HG02840 (cell line): ENCODE measurements around the gene RREB1.

Experiments
- ATAC-seq: cut with Tn5 transposase; IDR thresholded peaks from one replicate; pipeline ENCODE4 v1.9.1; 2021; ENCODE audit warnings: mild to moderate bottlenecking, moderate library complexity, moderate number of reproducible peaks; ENCODE audit not compliant: unreplicated experiment, low FRiP score

RREB1 gene

DNA sequence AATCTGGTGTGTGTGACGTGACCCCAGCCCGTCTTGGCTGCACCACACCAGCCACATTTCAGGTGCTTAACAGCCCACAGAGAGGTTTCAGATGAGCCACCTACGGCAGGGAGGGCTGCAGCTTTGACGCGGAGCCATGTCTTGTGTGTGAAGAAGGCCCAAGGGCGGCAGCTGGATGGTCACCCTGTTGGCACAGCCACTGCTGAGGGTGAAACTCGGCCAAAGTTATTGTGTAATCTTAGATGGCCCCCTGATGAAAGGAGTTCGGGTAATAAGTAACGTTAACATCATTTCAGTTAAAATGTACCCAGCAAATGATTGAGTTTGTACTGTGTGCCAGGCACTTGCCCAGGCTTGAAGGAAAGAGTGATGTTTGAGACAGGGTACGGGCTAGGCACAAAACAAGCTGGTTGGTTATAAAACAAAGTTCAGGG lies 108.1 kb downstream of the RREB1 start:
- ATAC-seq = no peak

DNA sequence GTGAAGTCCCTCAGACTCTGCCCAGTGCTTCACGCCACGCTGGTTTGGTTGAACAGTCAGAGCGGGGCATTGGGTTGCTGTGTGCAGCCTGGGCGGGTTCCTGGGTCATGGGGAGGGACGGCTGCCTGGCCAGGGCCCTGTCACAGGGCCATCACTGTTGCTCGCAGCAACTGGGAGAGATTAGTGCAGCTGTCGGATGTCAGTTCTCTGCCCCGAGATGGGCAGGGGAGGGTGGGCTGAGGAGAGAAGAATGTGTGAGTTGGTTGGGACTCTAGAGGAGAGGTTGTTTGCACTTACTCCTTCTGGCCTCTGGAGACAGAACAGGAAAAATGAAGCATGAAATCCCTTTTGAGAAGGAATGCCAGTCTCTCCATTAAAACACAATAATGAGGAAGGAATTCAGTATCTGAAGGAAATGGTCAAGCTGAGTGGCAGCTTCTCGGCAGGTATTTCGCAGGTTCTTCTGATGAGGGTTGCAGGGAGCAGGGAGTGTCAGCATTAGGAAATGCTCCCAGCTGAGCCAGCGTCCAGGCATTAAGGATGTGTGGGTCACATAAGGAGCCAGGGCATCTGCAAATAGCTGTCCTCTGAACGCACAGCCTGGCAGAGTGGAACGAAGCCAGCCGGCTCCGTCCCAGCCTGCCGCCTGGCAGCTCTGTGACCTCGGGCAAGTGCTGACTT lies 109.3 kb downstream of the RREB1 start:
- no peak for ATAC-seq

DNA sequence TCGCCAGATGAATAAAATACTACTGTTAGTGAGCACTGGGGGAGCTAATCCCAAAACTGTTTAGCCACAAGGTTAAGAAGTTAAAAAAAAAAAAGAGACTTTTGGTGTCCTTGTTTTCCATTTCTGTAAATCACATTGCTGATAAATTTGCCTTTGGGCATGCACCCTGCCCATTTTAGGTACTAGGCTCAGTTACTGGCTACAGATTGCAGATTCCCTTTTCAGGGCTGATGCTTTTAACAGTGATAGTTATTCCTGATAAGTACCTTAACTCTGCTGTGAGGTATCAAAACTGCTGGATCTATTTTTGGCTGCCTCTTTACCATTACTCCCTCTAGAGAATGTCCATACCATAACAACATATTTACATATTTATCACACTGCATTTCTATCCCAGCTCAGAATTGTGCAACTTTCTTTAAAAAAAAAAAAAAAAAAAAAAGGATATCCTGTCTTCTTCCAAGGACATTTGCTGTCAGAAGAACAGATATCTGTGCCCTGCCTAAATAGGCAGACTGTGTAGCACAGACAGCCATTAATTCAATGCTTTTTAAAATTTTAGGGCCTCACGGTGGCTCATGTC lies 110.7 kb downstream of the RREB1 start:
- ATAC-seq = no peak

DNA sequence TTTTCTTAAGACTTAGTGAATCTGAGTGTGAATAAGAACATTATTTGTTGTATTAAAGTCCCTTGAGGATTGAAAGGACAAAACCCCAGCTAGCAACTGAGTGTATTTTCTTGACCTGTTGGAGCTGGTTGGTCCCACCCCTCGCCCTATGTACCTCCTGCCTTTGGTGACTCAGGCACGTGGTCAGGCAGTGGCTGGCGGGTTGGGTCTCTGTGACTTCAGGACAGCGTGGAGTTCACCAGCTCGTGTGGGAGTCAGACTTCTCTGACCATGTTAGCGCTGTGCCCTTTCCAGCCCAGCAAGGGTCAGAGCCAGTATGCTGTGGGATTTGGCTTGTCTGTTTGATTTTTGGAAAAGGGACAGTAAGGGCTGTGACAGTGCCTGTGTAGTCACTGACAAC lies 111.5 kb downstream of the RREB1 start:
- ATAC-seq = no peak

DNA sequence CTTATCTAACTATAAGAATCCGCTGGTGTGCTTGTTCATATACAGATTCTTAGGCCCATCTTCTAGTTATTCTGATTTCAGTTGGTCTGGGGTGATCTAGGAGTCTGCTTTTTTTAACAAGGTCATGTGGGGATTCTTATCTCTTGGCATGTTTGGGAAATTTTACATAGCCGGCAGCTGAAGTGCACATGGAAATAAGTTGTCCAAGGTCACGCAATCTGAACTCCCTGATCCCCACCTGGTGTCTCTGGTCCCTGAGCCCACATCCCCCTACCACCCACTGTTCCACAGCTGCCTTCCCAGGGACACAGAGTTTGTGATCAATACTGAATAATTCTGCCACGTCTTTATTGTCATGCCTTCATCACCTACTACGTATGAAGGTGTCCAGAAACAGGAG lies 114.4 kb downstream of the RREB1 start:
- ATAC-seq = no peak

DNA sequence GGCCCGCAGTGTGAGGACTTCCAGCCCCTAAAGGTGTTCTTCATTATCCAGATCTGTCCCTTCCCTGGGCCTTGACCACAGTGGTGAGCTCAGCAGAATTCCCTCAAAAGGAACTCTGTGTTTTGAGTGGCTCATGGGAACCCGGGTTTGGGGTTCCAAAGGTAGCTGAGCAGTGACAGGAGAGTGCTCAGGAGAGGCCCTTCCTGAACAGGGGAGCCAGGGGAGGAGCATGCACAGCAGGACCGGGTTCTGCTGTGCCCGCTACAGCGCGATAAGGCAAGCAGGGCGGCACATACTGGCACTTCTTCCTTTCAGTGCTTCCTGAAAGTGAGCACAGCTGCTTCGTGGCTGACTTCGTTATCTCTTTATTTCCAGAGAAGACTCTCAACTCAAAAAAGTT lies 117.0 kb downstream of the RREB1 start:
- no peak for ATAC-seq

DNA sequence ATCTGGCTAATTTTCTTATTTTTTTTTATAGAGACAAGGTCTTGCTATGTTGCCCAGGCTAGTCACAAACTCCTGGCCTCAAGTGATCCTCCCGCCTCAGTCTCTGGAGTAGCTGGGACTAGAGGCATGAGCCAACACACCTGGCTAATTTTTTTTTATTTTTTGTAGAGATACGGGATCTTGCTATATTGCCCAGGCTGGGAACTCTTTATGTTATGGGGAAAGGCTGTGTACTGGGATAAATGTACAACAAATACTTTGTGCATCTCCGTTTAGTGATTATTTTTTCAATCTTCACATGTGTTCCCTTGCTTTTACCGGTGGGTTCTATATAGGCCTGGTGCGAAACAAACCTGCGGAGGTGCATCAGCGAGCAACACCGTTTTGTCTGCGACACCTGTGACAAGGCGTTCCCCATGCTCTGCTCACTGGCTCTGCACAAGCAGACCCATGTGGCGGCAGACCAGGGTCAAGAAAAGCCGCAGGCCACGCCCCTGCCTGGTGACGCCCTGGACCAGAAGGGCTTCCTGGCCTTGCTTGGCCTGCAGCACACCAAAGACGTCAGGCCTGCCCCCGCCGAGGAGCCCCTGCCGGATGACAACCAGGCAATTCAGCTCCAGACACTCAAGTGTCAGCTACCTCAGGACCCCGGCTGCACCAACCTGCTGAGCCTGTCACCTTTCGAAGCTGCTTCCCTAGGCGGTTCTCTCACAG lies 121.1 kb downstream of the RREB1 start:
- no peak for ATAC-seq

DNA sequence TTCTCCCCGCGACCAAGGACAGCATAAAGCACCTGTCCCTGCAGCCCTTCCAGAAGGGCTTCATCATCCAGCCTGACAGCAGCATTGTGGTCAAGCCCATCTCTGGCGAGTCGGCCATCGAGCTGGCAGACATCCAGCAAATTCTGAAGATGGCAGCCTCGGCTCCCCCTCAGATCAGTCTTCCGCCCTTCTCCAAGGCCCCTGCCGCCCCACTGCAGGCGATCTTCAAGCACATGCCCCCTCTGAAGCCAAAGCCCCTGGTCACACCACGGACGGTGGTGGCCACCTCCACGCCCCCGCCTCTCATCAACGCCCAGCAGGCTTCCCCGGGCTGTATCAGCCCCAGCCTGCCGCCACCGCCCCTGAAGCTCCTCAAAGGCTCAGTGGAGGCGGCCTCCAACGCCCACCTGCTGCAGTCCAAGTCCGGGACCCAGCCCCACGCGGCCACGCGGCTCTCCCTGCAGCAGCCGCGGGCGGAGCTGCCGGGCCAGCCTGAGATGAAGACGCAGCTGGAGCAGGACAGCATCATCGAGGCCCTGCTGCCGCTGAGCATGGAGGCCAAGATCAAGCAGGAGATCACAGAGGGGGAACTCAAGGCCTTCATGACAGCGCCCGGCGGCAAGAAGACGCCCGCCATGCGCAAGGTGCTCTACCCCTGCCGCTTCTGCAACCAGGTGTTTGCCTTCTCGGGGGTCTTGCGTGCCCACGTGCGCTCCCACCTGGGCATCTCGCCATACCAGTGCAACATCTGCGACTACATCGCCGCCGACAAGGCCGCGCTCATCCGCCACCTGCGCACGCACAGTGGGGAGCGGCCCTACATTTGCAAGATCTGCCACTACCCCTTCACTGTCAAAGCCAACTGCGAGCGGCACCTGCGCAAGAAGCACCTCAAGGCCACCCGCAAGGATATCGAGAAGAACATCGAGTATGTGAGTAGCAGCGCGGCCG lies 121.9 kb downstream of the RREB1 start:
- ATAC-seq = no peak

DNA sequence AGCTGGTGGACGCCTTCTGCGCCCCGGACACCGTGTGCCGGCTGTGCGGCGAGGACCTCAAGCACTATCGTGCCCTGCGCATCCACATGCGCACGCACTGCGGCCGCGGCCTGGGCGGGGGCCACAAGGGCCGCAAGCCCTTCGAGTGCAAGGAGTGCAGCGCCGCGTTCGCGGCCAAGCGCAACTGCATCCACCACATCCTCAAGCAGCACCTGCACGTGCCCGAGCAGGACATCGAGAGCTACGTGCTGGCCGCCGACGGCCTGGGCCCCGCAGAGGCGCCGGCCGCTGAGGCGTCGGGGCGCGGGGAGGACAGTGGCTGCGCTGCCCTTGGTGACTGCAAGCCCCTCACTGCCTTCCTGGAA lies 122.5 kb downstream of the RREB1 start:
- no peak for ATAC-seq

DNA sequence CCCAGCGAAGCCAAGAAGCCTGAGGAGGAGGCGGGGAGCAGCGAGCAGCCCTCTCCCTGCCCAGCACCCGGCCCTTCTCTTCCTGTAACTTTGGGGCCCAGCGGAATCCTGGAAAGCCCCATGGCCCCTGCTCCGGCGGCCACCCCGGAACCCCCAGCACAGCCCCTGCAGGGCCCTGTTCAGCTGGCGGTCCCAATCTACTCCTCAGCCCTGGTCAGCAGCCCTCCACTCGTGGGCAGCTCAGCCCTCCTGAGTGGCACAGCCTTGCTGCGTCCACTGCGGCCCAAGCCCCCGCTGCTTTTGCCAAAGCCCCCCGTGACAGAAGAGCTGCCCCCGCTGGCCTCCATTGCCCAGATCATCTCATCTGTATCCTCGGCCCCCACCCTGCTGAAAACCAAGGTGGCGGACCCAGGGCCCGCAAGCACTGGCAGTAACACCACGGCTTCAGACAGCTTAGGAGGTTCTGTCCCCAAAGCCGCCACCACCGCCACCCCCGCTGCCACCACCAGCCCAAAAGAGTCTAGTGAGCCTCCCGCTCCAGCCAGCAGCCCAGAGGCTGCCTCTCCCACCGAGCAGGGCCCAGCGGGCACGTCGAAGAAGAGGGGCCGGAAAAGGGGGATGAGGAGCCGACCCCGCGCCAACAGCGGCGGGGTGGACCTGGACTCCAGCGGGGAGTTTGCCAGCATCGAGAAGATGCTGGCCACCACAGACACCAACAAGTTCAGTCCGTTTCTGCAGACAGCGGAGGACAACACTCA lies 123.4 kb downstream of the RREB1 start:
- ATAC-seq = no peak

DNA sequence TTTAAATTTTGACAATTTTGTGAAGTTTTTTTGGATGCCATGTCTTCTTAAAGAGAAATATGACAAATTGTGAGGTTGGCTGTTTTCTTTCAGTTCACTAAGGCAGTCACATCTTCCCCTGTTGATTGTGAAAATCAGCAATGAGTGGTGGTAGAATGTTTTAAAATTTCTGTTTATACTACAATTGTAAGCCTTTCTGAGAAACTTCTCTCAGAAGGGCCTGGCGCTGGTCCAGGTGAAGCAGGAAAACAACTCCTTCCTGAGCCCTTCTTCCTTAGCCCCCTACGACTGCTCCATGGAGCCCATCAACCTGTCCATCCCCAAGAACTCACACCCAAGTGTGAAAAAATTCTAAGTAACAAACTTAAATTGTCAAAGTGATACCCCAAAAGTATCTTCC lies 124.6 kb downstream of the RREB1 start:
- ATAC-seq = no peak

DNA sequence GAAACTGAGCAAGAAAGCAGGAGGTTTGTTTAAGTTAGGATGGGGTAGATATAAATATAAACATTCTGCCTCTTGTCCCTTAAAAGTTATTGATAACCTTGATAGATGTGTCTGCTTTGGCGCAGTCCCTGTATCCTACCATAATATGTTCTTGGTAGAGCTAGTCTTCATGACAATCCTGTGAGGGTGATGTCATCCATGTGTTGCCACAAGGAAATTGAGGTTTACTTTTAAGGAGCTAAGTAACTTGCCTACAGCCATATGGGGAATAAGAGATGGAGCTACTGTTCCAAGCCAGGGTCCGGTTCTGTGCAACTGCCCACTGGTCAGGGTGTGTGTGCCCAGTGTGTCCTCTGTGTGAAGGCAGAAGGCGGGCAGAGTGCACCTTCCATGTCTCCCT lies 126.8 kb downstream of the RREB1 start:
- no peak for ATAC-seq

DNA sequence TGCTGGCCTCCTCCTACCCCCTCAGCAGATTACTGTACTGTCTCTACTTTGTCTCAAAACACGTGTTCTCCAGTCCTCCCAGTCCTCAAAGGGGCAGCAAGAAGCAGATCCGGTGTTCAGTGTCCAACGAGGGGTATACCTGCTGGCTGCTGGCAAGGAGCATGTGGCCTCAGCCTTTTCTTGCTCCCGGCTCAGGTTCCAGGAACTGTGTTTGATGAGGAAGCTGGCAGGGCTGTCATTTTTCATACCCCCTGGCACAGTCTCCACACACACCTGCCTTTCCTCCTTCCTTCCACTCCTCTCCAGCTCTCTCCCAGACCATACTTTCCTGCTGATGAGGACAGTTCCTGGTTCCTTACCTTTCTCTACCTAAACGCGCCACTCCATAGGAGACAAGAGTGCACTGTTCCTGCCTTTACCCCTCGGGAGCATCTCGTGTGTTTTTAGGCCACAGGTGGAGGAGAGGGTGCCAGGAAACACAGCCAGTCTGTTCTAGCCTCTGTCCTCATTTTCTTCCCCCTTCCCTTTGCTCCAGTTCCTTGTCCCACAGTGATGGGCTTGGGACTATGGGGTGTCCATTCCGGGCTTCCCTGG lies 128.0 kb downstream of the RREB1 start:
- no peak for ATAC-seq

DNA sequence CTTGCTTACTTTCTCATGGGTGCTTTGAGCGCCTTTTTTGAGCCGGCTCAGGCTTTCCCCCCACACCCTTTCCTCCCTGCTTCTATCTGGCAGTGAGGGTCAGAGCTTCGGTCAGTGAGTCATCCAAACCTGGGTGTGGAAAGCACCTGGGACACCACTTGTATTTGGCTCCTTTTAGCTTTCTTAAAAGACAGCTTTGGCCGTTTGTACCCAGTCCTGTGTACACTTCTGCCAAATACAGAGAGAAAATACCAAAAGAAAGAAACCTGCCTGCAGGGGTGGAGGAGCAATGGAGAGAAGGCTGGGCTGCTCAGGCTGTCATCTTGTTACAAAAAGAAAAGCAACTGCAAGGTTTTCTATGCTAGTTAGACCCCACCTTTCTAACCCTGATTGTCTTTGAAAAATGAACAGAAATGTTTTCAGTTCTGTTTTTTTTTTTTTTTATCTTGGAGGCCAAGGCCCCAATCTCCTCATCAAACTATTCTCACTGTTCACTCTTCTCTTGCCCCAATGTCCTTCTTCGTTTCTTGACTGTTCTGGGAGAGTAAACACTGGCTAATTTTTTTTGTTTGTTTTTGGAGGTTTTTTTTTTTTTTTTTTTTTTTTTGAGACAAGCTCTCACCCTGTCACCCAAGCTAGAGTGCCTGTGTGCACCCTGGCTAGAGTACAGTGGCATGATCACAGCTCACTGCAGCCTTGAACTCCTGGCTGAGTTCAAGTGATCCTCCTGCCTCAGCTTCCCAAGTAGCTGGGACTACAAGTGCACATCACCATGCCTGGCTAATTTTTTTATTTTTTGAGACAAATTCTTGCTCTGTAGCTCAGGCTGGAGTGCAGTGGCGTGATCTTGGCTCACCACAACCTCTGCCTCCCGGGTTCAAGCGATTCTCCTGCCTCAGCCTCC lies 128.8 kb downstream of the RREB1 start:
- no peak for ATAC-seq

DNA sequence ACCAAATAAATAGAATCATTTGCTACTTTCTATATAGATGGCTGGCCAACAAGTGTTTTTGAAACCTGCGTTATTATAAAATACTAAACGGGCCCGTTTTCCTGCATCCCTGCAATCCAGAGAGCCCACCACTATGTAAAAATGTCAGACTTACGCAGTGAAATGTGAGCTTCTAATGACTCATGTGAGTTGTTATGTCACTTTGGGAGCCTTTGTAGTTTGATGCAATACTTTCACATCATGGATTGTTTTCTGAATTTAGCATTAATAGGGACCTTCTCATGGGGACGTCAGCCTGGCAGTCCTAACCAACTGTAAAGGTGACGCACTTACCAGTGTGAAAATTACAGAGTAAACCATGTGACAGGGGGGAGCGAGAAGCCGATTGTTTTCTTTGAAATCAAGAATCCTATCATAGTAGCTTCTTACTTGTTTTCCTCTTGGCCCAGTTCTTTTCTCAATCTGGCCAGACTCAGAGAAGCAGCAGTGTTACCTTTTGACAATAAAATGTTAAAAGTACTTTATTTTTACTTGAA lies 130.0 kb downstream of the RREB1 start:
- ATAC-seq = no peak

DNA sequence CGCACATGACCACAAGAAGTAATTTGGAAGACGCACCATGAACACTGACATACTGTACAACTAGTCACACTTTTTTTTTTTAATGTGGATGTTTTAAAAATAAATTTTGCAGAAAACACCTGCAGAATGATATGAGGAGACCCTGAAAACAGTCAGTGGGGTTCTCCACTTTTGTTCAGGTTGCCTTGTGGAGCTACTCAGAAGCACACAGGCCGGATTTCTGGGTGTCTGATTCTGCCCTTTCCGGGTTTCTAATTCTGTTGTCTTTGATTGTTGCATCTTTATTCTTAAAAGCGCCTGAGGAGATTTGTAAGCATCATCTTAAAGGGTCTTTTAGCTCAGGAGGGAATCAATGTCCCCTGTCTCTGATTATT lies 130.8 kb downstream of the RREB1 start:
- no peak for ATAC-seq

DNA sequence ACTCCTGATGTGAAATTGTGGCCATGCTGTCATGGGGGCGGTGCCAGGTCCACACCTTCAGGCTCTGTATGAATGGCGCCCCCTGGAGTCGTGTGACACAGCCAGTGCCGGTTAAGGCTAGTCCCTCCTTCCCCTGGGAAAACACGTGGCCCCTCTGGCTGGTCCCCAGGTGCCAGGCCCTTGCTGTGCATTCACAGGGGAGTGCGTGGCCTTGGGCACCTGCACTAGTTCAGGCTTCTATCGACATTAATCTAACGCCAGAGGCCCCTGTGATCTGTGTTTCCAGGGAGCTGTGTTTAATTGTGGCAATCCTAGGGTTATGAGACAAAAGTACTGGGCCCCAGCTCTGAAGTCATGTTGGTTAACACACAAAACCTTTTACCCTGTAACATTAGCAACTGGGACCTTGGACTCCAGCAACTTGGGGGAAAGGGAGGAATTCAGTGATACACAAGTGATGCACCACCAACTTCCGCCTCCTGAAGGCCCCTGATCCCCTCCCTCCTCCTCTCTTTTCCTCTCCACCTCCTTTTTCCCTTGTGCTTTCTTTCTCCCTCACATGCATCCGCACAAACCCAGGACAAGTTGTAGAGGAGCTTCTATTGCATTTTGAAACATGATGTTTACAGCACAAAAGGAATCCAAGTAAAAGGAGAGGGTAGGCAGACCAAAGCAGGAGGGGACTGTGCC lies 131.3 kb downstream of the RREB1 start:
- ATAC-seq = no peak

DNA sequence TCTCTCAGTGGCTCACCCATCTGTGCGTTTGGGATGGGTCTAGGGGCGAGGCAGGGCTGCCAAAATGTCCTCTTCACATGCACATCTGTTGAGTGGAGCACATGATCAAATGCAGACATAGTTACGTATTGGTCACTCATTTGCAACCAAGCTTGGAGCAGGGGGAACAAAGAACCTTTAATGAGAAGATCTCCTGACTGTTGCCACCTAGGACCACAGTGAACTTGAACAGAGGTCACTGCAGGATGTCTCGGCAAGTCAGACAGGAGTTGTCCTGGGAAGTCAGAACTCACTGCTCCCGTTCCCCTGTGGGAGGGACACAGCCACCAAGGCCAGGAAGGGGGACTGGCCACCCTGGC lies 131.8 kb downstream of the RREB1 start:
- no peak for ATAC-seq
